RPMI7951 (cell line): ENCODE results near the gene KLHL3. TPM values are rescaled to one million over a fixed set of nuclear protein-coding genes. Genes with fewer than 3 reads are reported as not detected.

Experiments used
- DNase-seq: peaks from one replicate; pipeline ENCODE4 v3.0.0-alpha.2; 2012; ENCODE audit warnings: low read depth
- total RNA-seq: library from RNA; depleted of rRNA; stranded (reverse); fragments of >200 nt; shearing (Covaris generic); gene quantifications from 2 replicates; pipeline ENCODE4 v1.2.3, GENCODE V29; 2014

The KLHL3 gene
- total RNA-seq, 1 experiment from 2014 or later: 0.72 TPM

DNA sequence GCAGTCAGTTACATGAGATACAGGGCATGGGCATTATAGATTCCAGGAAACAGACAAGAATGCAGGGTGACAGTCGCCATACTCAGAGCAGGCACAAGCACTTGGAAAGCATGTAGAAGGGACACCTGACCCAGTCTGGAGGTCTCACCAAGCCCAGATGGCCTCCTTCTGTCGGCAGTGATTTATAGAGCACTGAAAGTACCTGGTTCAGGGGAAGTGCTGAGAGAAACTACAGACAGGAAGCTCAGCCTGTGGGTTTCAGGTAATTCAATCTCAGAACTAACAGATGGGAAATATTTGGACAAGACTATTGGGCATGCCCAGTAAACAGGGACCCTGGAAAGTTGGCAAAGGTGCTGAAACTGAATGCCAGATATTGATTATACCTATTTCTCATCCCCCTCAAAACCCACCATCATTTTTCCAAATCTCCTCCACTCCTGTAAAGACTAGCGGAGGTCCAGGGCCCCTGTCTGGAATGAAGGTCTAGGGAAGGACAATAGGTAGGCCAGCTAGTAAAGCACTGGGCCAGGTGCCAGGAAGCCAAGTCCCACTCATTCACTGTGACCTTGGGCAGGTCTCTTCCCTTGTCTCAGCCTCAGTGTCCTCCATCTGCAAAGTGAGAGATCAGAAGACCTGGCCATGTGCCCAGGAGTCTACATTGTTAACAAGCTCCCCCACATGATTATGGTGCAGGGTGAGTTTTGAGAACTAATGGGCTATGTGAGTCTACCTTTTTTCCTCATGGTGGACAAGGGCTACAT lies 26.9 kb downstream of the KLHL3 start:
- DNase-seq: no peak

DNA sequence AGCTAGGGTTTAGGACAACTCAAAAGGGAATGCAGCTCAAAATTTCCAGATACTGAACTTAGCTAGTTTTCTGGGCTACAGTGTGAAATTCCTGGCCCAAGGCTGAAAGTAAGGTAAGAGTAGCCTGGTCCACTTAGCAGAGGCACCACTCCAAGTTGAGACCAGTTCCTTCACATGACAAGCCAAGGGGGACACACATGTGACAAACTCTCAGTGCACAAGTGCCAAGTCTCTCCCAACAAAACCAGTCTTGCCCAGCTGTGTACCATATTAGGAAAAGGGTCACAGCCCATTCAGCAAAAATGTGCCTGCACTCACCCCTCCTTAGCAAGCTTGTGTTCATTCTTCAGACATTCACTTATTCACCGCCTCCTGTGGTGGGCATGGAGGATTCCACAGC lies 27.8 kb downstream of the KLHL3 start:
- DNase-seq: no peak

DNA sequence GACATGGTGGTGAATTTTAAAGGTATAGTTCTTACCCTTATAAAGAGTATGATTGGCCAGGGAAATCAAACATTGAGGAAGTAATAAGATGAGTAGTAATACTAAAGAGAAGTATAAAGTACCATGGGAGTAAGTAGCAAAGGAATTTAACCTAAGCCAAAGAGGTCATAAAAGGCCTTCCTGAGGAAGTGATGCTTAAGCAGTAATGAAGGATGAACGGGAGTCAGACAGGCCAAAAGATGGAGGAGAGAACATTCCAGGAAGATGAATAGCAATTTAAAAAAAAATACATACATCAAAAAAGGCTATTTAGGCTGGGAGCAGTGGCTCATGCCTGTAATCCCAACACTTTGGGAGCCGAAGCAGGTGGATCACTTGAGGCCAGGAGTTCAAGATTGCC lies 29.0 kb downstream of the KLHL3 start:
- DNase-seq: no peak

DNA sequence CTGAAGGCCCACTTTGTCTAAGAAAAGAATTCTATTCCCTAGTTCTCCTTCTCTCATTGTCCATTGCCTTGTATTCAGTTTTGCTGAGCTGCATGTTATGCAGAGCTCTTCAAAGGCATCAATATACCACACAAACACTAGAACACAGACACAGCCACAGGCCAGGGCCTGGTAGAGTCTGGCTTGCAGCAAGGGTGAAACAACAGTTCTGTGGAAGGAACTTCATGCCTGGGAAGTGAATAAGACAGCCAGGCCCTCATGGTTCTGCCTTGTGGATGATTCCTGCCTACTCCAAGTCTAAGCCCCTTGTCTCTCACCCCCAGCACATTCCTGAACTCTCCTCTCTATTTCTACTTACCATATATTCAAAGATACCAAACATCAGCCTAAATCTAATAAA lies 30.8 kb downstream of the KLHL3 start:
- no peak for DNase-seq

DNA sequence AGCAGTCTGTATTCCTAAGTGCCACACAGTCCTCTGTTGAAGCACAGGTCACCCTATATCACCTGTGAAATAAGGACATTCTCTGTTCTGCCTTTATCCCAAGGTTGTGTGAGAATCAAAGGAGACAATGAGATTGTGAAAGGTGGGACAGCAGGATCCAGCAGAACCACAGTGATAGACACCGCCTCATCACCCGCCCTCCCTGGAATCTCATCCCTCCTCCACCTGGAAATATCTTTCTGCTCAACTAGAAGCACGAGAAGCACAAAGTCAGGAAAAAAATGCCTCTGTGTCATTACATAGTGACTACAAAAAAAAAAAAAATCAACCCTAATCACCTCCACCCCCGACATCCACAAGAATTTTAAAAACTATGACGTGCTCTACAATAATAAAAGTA lies 32.3 kb downstream of the KLHL3 start:
- DNase-seq: no peak

DNA sequence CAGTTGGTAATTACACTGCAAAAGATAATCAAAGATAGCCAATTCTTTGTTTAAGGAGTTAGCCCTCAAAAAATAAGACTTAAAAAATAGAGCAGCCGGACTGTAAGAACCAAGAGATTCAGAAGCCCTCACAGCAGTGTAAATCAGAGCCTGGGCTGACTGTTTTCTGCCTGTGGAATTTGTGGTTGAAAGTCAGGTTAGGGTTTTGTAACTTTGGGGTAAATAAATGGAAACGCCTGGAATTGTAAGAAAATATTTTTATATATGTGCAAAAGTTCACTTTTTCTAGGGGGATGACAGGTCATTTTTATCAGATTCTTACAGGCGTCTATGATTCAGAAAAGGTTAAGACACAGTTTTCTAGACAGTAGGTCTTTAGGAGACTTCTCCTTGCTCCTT lies 35.6 kb downstream of the KLHL3 start:
- no peak for DNase-seq

DNA sequence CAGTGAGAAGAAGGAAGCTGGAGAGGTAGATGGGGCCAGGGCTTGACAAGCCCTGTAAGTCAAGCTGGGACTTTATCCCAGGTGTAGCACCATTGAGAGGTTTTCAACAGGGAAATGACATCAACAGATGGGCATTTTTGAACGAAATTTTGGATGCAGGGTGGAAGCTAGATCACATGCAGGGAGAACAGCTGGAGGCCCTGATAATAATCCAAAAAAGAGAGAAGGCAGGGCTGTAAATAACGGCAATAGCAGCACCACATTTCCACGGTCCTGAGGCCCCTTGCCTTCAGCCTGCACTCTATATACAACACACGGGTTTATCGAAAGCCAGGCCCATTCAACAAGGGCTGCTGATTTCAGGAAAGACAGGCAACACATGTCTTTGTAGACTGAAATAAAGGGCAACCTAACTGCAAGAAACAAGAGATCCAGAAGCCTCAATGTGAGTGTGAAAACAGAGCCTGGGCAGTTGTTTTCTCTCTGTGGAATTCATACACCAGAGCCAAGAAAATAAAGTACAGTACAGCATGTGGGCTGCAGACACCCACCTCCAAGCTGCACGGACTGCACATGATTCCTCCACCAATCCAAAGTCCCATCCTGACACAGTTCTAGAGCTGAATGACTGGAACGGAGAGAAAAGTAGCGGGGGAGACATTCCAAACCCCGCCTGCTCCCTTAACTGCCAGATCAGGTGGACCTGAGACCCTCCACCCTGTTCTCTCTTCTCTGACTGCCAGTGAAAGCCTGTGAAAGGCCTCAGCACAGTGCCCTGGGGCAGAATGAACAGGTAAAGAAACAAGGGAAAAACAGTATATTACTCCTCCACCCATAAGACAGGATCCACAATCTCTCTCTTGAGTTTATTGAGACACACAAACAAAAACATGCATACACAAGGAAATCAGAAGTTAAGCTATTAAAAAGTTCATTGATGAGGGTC lies 36.3 kb downstream of the KLHL3 start:
- no peak for DNase-seq

DNA sequence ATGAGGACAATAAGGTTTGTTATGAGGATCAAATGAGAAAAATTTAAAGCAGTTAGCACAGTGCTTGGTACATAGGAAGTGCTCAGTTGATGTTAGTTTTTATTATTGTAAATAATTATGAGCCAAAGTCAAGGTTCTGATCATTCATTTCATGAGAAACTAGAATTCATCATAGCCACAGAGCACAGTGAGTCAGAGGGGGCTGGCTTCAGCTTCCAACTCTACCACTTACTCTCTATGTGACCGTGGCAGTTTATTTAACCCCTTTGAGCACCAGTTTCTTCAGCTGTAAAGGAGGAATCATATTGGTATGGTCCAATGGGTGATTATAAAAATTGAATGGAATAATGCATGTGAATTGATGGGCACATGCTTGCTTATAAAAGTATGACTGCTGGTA lies 39.4 kb downstream of the KLHL3 start:
- no peak for DNase-seq

DNA sequence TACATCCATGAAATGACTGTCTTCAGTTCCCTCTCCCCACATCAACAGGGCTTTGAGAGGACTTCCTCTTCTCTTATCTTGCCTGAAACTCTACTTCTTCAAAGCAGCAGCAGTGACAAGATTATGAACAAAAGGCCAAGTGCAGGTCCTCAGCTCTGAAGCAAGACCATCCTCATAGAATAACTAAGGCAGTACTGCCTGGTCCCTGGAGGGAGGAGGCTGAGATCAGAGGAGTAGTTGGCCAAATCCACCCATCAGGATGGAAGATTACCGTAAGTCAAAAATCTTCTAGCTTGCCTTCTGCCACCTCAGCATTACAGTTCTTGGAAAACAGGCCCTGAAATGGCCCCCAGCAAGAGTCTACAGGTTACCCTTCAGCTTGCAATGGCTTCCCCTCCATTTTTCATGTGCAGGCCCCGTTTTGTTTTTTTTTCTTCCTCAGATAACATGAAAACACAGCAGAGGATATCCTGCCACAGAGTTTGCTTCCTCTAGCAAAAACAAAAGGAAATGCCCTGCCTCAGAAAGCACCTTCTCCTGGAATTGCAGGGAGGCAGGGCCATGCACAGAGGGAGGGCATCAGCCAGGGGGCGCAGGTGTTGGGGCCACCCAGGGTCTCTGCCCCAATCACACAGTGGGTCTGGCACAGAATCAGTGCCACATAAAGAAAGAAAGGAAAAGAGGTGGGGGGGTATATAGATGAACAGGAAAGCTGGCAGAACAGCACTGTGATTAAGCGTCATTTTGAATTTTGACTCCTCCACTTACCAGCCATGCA lies 40.0 kb downstream of the KLHL3 start:
- DNase-seq: no peak

DNA sequence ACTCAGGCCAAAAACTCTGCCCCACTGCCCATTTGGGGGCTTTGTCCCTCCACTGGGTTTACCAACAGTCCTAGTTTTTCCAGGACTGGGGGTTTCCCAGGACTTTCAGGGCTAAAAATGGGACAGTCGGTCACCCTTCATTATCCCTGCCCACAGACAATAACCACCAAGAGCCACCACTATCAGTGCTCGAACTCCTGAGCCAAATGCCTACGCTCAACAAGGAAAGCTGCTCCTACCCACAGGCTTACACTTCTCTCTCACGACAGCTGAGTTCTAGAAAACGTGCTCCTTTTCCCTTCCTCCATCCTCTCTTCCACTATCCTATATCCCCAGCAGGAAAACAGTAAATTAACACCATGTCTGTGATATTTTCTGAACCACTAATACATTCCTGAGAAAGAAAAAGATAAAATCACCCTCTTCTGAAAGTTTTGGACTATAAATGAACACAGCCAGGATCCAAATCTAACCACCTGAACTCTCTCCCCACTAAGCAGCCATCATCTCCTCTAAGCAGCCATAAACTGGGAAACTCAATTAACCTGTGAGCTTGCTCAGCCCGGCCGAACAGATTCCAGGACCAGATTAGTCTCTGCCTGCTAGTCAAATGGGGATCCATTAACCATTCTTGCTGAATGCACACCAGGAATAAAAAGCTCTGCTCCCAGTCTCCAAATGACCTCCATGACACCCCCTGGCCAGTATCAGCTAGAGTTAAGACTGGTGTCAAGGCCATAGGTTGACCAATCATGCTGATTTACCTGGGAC lies 41.8 kb downstream of the KLHL3 start:
- DNase-seq: no peak

DNA sequence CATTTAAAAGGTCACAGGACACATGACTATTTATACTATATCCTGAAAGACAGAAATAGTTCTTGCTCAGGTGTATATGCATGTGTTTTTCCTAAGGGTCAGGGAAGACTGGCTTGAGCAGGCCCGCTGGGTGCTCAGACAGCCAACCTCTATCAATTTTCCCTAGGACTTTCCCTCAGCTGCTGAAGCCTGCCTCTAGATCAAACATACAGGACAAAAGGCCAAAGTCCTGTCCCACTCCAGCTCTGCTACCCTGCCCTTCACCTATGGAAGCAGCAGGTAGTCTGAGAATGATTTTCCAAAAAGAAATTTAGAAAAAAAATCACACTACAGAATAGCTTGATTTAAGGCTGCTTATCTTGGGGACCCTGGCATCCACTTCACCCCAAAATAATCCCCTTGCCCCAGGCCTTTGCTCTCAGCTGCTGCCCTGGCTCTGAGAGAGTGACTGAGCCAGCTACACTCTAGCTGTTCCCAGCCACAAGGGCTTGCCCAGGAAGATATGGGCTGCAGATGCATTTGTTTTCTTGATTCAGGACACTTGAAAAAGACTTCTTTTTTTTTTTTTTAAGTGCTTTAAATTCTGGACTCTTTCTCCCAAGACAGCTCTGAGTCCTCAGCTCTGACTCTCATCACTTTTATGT lies 42.5 kb downstream of the KLHL3 start:
- DNase-seq: no peak

DNA sequence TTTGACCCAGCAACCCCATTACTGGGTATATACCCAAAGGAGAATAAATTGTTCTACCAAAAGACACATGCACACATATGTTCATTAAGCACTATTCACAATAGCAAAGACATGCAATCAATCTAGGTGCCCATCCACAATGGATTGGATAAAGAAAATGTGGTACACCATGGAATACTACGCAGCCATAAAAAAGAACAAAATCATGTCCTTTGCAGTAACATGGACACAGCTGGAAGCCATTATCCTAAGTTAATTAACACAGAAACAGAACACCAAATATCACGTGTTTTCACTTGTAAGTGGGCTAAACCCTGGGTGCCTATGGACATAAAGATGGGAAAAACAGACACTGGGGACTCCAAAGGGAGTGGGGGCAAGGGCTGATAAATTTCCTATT lies 46.6 kb downstream of the KLHL3 start:
- no peak for DNase-seq

DNA sequence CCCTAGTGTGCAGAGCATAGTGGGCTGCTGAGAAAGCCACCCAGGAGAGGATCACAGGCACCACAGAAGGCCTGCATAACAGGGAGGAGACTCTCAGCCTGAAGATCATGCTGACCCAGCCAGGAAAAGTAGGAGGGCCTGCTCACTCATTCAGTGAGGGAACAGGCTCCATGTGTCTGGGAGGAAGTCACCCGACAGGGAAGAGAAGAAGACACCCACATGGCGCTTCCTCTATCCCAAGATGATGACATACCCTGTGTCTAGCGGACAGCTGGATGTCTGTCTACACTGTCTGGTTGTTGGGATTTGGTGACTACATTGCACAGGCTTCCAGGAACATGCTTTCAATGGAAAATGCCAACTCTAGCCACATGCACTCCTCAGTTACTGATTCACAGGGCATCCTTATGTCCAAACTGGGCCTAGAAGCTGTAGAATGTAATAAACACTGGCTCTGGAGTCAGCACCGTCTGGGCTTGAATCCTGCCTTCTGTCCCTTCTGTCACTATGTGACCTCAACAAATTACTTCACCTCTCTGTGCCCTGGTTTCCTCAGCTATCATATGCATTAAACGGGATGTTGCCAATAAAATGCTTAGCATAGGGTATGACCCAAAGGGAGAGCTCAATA lies 47.6 kb downstream of the KLHL3 start:
- DNase-seq: no peak

DNA sequence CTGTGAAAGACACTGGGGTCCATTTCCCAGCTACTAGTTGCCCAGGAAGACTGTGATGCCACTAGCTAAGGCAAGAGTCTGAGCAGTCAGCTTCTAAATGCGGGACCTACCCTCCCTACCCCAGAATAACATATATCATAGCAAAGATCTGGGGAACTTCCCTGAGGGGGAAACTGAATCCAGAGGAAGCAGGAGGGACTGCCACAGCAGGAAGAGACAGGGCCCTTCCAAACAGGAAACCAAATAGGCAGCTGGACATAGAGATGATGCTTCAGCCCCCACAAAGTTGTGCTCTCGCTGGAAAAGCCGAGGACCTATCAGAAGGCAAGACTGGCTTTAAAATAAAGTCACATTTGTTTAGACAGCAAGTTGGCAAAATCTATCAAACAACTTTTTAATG lies 51.1 kb downstream of the KLHL3 start:
- DNase-seq: no peak

DNA sequence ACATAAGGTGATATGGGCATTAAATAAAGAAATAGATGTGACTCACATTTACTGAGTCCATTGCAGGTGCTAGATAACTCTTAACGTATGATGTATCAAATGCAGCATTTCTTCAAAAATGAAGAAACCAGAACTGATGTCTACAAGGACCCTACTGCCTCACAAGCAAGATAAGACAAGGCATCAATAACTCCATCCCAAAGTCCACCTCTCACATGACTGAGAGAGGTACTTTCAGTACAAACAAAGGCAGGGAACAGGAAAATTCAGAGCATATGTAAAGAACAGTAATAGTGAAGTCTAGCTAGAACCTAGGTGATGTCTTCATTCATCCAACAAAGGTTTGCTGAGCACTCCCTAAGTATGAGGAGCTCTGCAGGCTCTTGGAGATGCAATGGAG lies 54.7 kb downstream of the KLHL3 start:
- no peak for DNase-seq

DNA sequence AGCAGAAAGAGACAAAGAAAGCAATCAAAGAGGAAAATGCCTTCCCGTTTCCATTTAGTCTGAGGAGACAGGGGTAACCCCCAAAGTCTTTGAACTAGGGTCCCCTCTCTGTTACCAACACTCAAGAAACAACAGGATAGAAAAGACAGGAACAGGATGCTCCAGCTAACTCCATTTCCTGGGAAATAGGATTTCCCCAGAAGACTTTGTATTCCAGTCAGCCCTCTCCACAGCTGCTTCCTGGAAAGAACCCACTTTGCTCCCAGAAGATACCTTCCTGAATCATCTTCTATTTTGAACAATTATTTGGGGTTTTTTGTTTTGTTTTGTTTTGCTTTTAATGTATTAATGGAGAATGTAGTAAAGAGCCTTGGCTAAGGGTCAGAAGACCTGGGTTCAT lies 56.0 kb downstream of the KLHL3 start:
- DNase-seq: no peak

DNA sequence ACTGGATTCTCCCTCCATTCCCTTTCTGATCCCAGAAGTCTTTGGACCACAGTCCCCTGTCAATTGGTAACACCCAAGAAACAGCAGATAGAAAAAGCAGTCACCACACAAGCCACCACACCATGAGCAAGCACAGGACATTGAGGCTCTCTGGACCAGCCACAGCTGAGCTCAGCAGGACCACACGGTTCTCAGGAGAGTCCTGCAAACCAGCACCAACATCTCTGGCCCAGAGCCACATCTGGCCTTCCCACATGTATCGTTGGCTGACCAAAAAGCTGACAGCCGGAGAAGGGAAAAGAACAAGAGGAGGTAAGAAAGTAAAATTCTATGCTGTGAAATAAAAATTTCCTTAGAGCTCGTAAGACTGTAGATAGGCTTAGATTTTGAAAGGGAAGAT lies 56.7 kb downstream of the KLHL3 start:
- no peak for DNase-seq

DNA sequence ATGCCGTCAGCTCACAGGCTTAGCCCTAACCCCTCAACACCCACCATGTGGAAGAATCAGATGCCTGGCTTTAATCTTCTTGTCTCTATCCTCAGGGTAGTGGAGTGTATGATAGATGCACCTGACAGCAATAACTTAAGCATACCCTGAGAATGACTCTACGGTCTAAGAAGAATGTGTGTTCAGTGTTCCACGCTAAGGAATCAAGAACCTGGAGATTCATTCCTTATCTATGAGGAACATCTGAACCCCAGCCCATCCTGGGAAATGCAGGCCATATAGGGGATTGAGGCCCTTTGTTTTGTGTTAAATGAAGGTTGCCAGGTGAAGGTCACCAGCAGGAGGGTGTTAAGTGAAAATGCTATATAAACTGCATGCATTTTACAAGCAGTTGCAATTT lies 63.0 kb downstream of the KLHL3 start:
- DNase-seq: no peak

DNA sequence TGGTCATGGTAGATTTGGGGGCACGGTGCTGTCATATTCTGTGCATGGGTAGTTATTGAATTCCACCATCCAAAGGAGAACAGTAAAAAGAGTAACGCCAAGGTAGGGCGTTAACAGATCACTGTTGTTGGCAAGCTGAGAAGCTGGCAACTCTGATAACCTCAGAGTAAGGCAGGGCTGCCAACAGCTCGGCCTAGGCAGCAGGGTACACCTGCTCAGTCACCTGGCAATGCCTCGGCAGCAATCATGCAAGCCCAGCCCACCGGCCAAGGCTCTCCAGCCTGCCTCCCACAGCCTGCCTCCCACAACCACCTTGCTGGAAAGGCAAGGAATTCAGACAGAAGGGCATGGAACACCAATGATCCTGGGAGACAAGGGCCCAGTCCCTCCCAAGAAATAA lies 63.9 kb downstream of the KLHL3 start:
- DNase-seq: no peak

DNA sequence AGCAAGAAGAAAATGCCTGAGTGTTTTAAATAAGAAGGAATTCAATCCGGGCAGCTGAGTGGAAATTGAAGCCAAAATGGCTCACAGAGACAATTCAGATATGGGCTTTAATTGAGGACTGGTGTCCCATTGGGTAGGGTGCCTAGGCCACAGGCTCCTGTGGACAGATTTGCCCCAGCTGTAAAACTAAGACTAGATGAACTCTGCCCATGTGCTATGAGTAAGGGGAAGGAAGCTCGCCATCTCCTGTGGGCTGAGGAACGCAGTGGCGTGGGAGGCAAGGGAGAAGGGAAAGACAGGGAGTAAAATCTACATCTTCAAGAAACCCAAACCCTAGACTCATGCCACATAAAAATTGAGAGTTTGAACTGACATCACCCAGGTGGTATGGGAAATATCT lies 66.1 kb downstream of the KLHL3 start:
- no peak for DNase-seq

DNA sequence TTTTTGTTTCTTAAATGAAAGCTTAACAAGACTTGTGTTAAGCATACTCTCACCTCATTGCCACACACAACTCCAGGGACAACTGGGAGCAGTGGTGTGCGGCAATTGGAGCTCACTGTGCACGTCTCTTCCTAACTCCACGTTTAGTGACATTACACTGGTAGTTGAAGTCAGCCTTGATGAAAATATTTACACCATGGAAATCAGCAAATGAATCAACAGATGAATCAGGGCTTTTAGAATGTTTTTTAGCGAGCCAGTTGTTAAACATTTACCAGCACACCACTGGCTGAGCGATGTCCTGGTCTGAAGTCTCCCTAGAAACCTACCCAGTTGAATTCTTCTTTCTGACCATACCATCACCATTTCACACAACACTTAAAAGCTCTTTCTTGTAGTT lies 67.3 kb downstream of the KLHL3 start:
- no peak for DNase-seq
